HCT116 (cell line): ENCODE measurements around the gene OARD1. TPM values are rescaled to one million over a fixed set of nuclear protein-coding genes. Genes with fewer than 3 reads are reported as not detected.

Source experiments
- ATAC-seq: fragments of 200-7000 bp; cut with Tn5 transposase; 2 replicates; pipeline ENCODE4 v1.9.1; 2020; ENCODE audit warnings: mild to moderate bottlenecking, moderate library complexity
- BruUV-seq: library from RNA; stranded (reverse); fragments of 400-500 nt; replicated peaks from 2 replicates; lab custom pipeline; 2021; lab: Mats Ljungman, UMichigan
- CTCF ChIA-PET: fragments of 300-600 bp; sonication (Branson Sonifier 250); formaldehyde crosslinking; loops from one replicate; lab custom pipeline; 2021; ENCODE audit warnings: antibody characterized with exemption; lab: Charles Lee
- POLR2A ChIA-PET: fragments of 300-600, 350-600 bp; sonication (Branson Sonifier 250); formaldehyde crosslinking; loops from one replicate; lab custom pipeline; 2021; ENCODE audit warnings: antibody characterized with exemption; lab: Charles Lee
- RAD21 ChIA-PET, 2 experiments: fragments of 300-600 bp; sonication (Branson Sonifier 250); formaldehyde crosslinking; loops; one replicate each; lab custom pipeline; 2023; ENCODE audit warnings: low total read pairs in 2 of 2; ENCODE audit not compliant: uncharacterized antibody in 2 of 2, unreplicated experiment in 2 of 2, low non-redundant PET in 1 of 2; lab: Charles Lee
- DNase-seq: peaks from one replicate; pipeline ENCODE4 v3.0.0-alpha.2; 2010; ENCODE audit warnings: low read depth, low spot score
- H2AFZ ChIP-seq: fragments of 200-600 bp; shearing (Covaris generic), sonication (generic); 2 replicates; pipeline ENCODE4 v1.6.1; 2017; ENCODE audit warnings: low read depth, mixed run types, mixed read lengths, antibody characterized with exemption, low read length; ENCODE audit not compliant: poor library complexity, severe bottlenecking
- H3K27ac ChIP-seq: 2 replicates; pipeline ENCODE4 v1.5.1; 2012; ENCODE audit warnings: low read depth, low read length
- H3K27me3 ChIP-seq: fragments of 200-600 bp; sonication (generic); 2 replicates; pipeline ENCODE4 v1.6.1; 2016; ENCODE audit warnings: mixed run types, low read length, mixed read lengths; ENCODE audit not compliant: insufficient read depth
- H3K36me3 ChIP-seq, 2 experiments: fragments of 200-500 bp in 1 of 2; fragments of 200-600 bp in 1 of 2; sonication (Bioruptor generic) in 1 of 2; sonication (generic) in 1 of 2; 2 replicates each; pipeline versions ENCODE4 v1.5.1 to v1.6.1; 2014 to 2016; ENCODE audit warnings: low read length in 2 of 2, inconsistent platforms in 1 of 2, mixed read lengths in 1 of 2, mixed run types in 1 of 2; ENCODE audit not compliant: insufficient read depth in 2 of 2, control insufficient read depth in 1 of 2
- H3K4me1 ChIP-seq, 2 experiments: fragments of 200-600 bp in 1 of 2; sonication (generic) in 1 of 2; 2 replicates each; pipeline versions ENCODE4 v1.5.1 to v1.6.1; 2012 to 2017; ENCODE audit warnings: low read length in 2 of 2, inconsistent platforms in 1 of 2, mild to moderate bottlenecking in 1 of 2, mixed read lengths in 1 of 2, mixed run types in 1 of 2, moderate library complexity in 1 of 2; ENCODE audit not compliant: insufficient read depth in 2 of 2, control insufficient read depth in 1 of 2
- H3K4me2 ChIP-seq: fragments of 200-600 bp; sonication (generic); 2 replicates; pipeline ENCODE4 v1.6.1; 2017; ENCODE audit warnings: mixed run types, low read length, mixed read lengths
- H3K4me3 ChIP-seq, 2 experiments: fragments of 200-600 bp in 1 of 2; sonication (generic) in 1 of 2; replicated peaks in 1 of 2; 2 replicates each; pipeline ENCODE4 v1.5.1; 2011 to 2016; ENCODE audit warnings: low read length in 2 of 2, control low read depth in 1 of 2, low read depth in 1 of 2, mild to moderate bottlenecking in 1 of 2, mixed read lengths in 1 of 2, mixed run types in 1 of 2
- H3K79me2 ChIP-seq: fragments of 200-600 bp; sonication (generic); 2 replicates; pipeline ENCODE4 v1.6.1; 2017; ENCODE audit warnings: mild to moderate bottlenecking, mixed run types, low read length, moderate library complexity, mixed read lengths; ENCODE audit not compliant: insufficient read depth
- H3K9ac ChIP-seq: fragments of 200-600 bp; sonication (generic); 2 replicates; pipeline ENCODE4 v1.6.1; 2016; ENCODE audit warnings: low read length, mixed read lengths
- H3K9me2 ChIP-seq: fragments of 200-600 bp; sonication (generic), shearing (Covaris generic); 2 replicates; pipeline ENCODE4 v1.6.1; 2017; ENCODE audit warnings: mixed run types, mild to moderate bottlenecking, moderate library complexity; ENCODE audit not compliant: insufficient read depth
- H3K9me3 ChIP-seq, 2 experiments: fragments of 200-500 bp in 1 of 2; fragments of 200-600 bp in 1 of 2; sonication (Bioruptor generic) in 1 of 2; sonication (generic) in 1 of 2; 2 replicates each; pipeline ENCODE4 v1.6.1; 2014 to 2017; ENCODE audit warnings: low read length in 2 of 2, mixed read lengths in 2 of 2, inconsistent platforms in 1 of 2, low read depth in 1 of 2, mild to moderate bottlenecking in 1 of 2, mixed run types in 1 of 2, moderate library complexity in 1 of 2; ENCODE audit not compliant: control insufficient read depth in 1 of 2, insufficient read depth in 1 of 2
- H4K20me1 ChIP-seq: fragments of 200-600 bp; sonication (generic), shearing (Covaris generic); 2 replicates; pipeline ENCODE4 v1.6.1; 2017; ENCODE audit warnings: mixed run types, mild to moderate bottlenecking, moderate library complexity; ENCODE audit not compliant: insufficient read depth
- CEBPB ChIP-seq: IDR thresholded peaks from 2 replicates; pipeline ENCODE4 v1.6.1; 2012; ENCODE audit warnings: low read depth
- CTCF ChIP-seq, 3 experiments: fragments of 200-600 bp in 1 of 3; sonication (generic) in 1 of 3; IDR thresholded peaks in 2 of 3; conservative IDR thresholded peaks in 1 of 3; 2 replicates each; pipeline ENCODE4 v1.5.1; 2012 to 2017; ENCODE audit warnings: low read depth in 2 of 3, low read length in 2 of 3, antibody characterized with exemption in 1 of 3, borderline replicate concordance in 1 of 3, control low read depth in 1 of 3, mild to moderate bottlenecking in 1 of 3, mixed read lengths in 1 of 3, mixed run types in 1 of 3, moderate library complexity in 1 of 3; ENCODE audit not compliant: insufficient read depth in 1 of 3
- EZH2 ChIP-seq: fragments of 200-600 bp; sonication (generic); IDR thresholded peaks from 2 replicates; pipeline ENCODE4 v1.6.1; 2017; ENCODE audit warnings: antibody characterized with exemption, mixed run types
- REST ChIP-seq: IDR thresholded peaks from 2 replicates; pipeline ENCODE4 v1.6.1; 2012; ENCODE audit warnings: low read depth
- SIN3A ChIP-seq: IDR thresholded peaks from 2 replicates; pipeline ENCODE4 v1.6.1; 2012; ENCODE audit warnings: low read depth
- ZNF274 ChIP-seq: fragments of 200-500 bp; sonication (Bioruptor generic); IDR thresholded peaks from 2 replicates; pipeline ENCODE4 v1.6.1; 2014; ENCODE audit warnings: mild to moderate bottlenecking, low read depth, low read length, inconsistent platforms
- intact Hi-C: fragments of 100-400 bp; cut with micrococcal nuclease; formaldehyde crosslinking; loops from 2 replicates; pipeline ENCODE4 v1.10.0; 2022
- total RNA-seq: library from RNA; stranded (reverse); gene quantifications from one replicate; pipeline ENCODE4 v1.2.1, GENCODE V29; 2021; ENCODE audit not compliant: unreplicated experiment

OARD1 gene
- total RNA-seq, 1 experiment from 2014 or later, result 28.7 TPM

GRCh38 chr6:41037107-41037900 is 34.9 kb downstream of the OARD1 start:
- peaks cover 23 to 43% of the 10 kb centered on the region in 2 experiments; a peak in 3 of 4 replicates for H3K4me1 ChIP-seq
- intact Hi-C loops, result no loop called here
- RAD21 ChIA-PET, result no interaction called here
- no peaks in the 10 kb centered on the region for H3K9me2 ChIP-seq
- no peak for DNase-seq
- no TSS peak for BruUV-seq
- H3K9ac ChIP-seq, result no peak overlapping the region
- H2AFZ ChIP-seq, result no peak overlapping the region
- TF ChIP-seq EZH2, result no peak
- TF ChIP-seq CTCF (IDR thresholded peaks at IDR 0.05 in 2 of 3, conservative IDR thresholded peaks at IDR 0.05 in 1 of 3; ENCODE audit: borderline replicate concordance in 1 of 3, insufficient read depth in 1 of 3, low read depth in 2 of 3, low read length in 2 of 3), result 0 out of 6 replicates have a peak, but pooled peaks of 1 of the 3 experiments have one; percentile 9
- H3K4me3 ChIP-seq, result no peak overlapping the region
- H3K4me2 ChIP-seq, result no peak overlapping the region
- ATAC-seq, result no peak
- no peaks in the 10 kb centered on the region for H3K79me2 ChIP-seq
- CTCF ChIA-PET, result interaction anchor here (1.0 to 1.7 kb wide), 5 partner anchors 9 to 35 kb away, joined by 3 to 16 read pairs (median 4); partner anchors contain the start of genes NFYA and OARD1
- no peaks in the 10 kb centered on the region for H3K36me3 ChIP-seq
- POLR2A ChIA-PET, result interaction anchor here (1.1 kb wide), 1 partner anchor 9 kb away, joined by 5 read pairs; no protein-coding TSS in a partner anchor
- no peaks in the 10 kb centered on the region for H3K27me3 ChIP-seq
- no peaks in the 10 kb centered on the region for H4K20me1 ChIP-seq
- H3K9me3 ChIP-seq, result no peaks in the 10 kb centered on the region
- no peak overlapping the region for H3K27ac ChIP-seq

- no peak overlapping the region for H3K27ac ChIP-seq
- ChIA-PET RAD21 (no interaction called here), CTCF (interaction anchor here (0.8 to 1.7 kb wide), 4 partner anchors 9 to 36 kb away, joined by 3 to 16 read pairs (median 4); partner anchors contain the start of genes NFYA and OARD1), POLR2A (interaction anchor here (1.1 kb wide), 1 partner anchor 9 kb away, joined by 5 read pairs; no protein-coding TSS in a partner anchor)
- no peaks in the 10 kb centered on the region for H3K79me2 ChIP-seq
- no peaks in the 10 kb centered on the region for H3K27me3 ChIP-seq
- BruUV-seq, result no TSS peak
- intact Hi-C loops, result no loop called here
- H3K4me3 ChIP-seq, result no peak overlapping the region
- no peaks in the 10 kb centered on the region for H3K9me3 ChIP-seq
- DNase-seq, result no peak
- H4K20me1 ChIP-seq, result no peaks in the 10 kb centered on the region
- H2AFZ ChIP-seq, result no peak overlapping the region
- no peak overlapping the region for H3K9ac ChIP-seq
- no peaks in the 10 kb centered on the region for H3K36me3 ChIP-seq
- H3K9me2 ChIP-seq, result no peaks in the 10 kb centered on the region
- peaks cover 23 to 43% of the 10 kb centered on the region in 2 experiments; a peak in 3 of 4 replicates for H3K4me1 ChIP-seq
- TF ChIP-seq REST (no peak), EZH2 (no peak), ZNF274 (no peak), SIN3A (0 out of 2 replicates have a peak, but pooled peaks have one; percentile 10), CEBPB (no peak)
- no peak overlapping the region for H3K4me2 ChIP-seq
- no peak for ATAC-seq
Observed at GRCh38 chr6:41036601-41037000, 35.6 kb downstream of the OARD1 start.
